GM21717 (cell line): ENCODE results near the gene CYTH4.

Experiments used
- ATAC-seq: cut with Tn5 transposase; IDR thresholded peaks from one replicate; pipeline ENCODE4 v1.9.1; 2021; ENCODE audit warnings: mild to moderate bottlenecking, moderate library complexity; ENCODE audit not compliant: unreplicated experiment

The CYTH4 gene

GRCh38 chr22:37285937-37286336 is 3.6 kb downstream of the CYTH4 start:
- ATAC-seq: no peak

GRCh38 chr22:37287550-37287951 is 5.2 kb downstream of the CYTH4 start:
- no peak for ATAC-seq

- no peak for ATAC-seq
Observed at GRCh38 chr22:37288521-37288920, 6.2 kb downstream of the CYTH4 start.

- no peak for ATAC-seq
Observed at GRCh38 chr22:37289156-37289735, 6.9 kb downstream of the CYTH4 start.

GRCh38 chr22:37290737-37291136 is 8.4 kb downstream of the CYTH4 start:
- ATAC-seq: no peak

- no peak for ATAC-seq
Observed at GRCh38 chr22:37291559-37292298, 9.4 kb downstream of the CYTH4 start.

GRCh38 chr22:37292641-37293040 is 10.3 kb downstream of the CYTH4 start:
- no peak for ATAC-seq

- no peak for ATAC-seq
Observed at GRCh38 chr22:37293172-37293571, 10.9 kb downstream of the CYTH4 start.

GRCh38 chr22:37294747-37295146 is 12.4 kb downstream of the CYTH4 start:
- no peak for ATAC-seq

- no peak for ATAC-seq
Observed at GRCh38 chr22:37295213-37295886, 13.0 kb downstream of the CYTH4 start.

GRCh38 chr22:37295946-37296345 is 13.6 kb downstream of the CYTH4 start:
- no peak for ATAC-seq

- no peak for ATAC-seq
Observed at GRCh38 chr22:37298748-37299495, 16.6 kb downstream of the CYTH4 start.

- ATAC-seq: no peak
Observed at GRCh38 chr22:37299969-37300509, 17.7 kb downstream of the CYTH4 start.

GRCh38 chr22:37300551-37301017 is 18.3 kb downstream of the CYTH4 start:
- no peak for ATAC-seq

- ATAC-seq: no peak
Observed at GRCh38 chr22:37301144-37301830, 19.0 kb downstream of the CYTH4 start.

- no peak for ATAC-seq
Observed at GRCh38 chr22:37302674-37303555, 20.6 kb downstream of the CYTH4 start.

GRCh38 chr22:37303821-37304274 is 21.5 kb downstream of the CYTH4 start:
- ATAC-seq: no peak

- no peak for ATAC-seq
Observed at GRCh38 chr22:37304595-37305343, 22.5 kb downstream of the CYTH4 start.

GRCh38 chr22:37305887-37306286 is 23.6 kb downstream of the CYTH4 start:
- ATAC-seq: no peak
